Mesodermal cell (in vitro differentiated cells): ENCODE measurements around the gene PPRC1.

Source experiments
- H3K27ac ChIP-seq: 2 replicates; pipeline ENCODE4 v1.7.0; 2013; ENCODE audit warnings: mild to moderate bottlenecking, low read depth, low read length, moderate library complexity; ENCODE audit not compliant: severe bottlenecking
- H3K36me3 ChIP-seq: 2 replicates; pipeline ENCODE4 v1.7.1; 2013; ENCODE audit warnings: mild to moderate bottlenecking, low read length, moderate library complexity; ENCODE audit not compliant: control insufficient read depth, insufficient read depth
- H3K4me1 ChIP-seq: one replicate; pipeline ENCODE4 v1.7.1; 2013; ENCODE audit warnings: mild to moderate bottlenecking, low read length; ENCODE audit not compliant: insufficient read depth, control insufficient read depth, poor library complexity, severe bottlenecking
- H3K4me3 ChIP-seq: 2 replicates; pipeline ENCODE4 v1.7.0; 2013; ENCODE audit warnings: low read length, control low read depth, mild to moderate bottlenecking; ENCODE audit not compliant: insufficient read depth, poor library complexity, severe bottlenecking; ENCODE audit errors: extremely low read depth
- H3K9me3 ChIP-seq: 2 replicates; pipeline ENCODE4 v1.7.1; 2013; ENCODE audit warnings: mild to moderate bottlenecking, low read length, moderate library complexity; ENCODE audit not compliant: control insufficient read depth
- WGBS, 2 experiments: methylation state at CpG; one replicate each; pipeline ENCODE4 v1.1.5; 2013; ENCODE audit warnings: missing lambda C conversion rate in 2 of 2; ENCODE audit not compliant: insufficient coverage in 2 of 2; 5-methylcytosine and 5-hydroxymethylcytosine counted together

Gene PPRC1

GRCh38 chr10:102109166-102110116, 23.4 kb upstream of the PPRC1 start:
- Histone ChIP-seq H3K4me1 (peaks cover 9% of the 10 kb centered on the region), H3K36me3 (peaks cover 89% of the 10 kb centered on the region), H3K9me3 (no peaks in the 10 kb centered on the region), H3K27ac (no peak overlapping the region), H3K4me3 (no peak overlapping the region)
- 96 to 97% methylated on average over 24 of the region's 24 CpGs for WGBS, 2 experiments

GRCh38 chr10:102111276-102111675, 21.6 kb upstream of the PPRC1 start:
- H3K27ac ChIP-seq, result no peak overlapping the region
- no peak overlapping the region for H3K4me3 ChIP-seq
- WGBS, 2 experiments, result 97 to 100% methylated on average over 9 to 10 of the region's 12 CpGs
- no peaks in the 10 kb centered on the region for H3K9me3 ChIP-seq
- peaks cover 23% of the 10 kb centered on the region for H3K4me1 ChIP-seq
- peaks cover 71% of the 10 kb centered on the region for H3K36me3 ChIP-seq

- peaks cover 33% of the 10 kb centered on the region for H3K4me1 ChIP-seq
- H3K27ac ChIP-seq, result no peak overlapping the region
- H3K9me3 ChIP-seq, result no peaks in the 10 kb centered on the region
- 13% methylated on average over 1 of the region's 3 CpGs; no CpG with 5 or more reads in 1 of the 2 experiments for WGBS, 2 experiments
- H3K4me3 ChIP-seq, result peak overlapping the region; percentile 78
- peaks cover 61% of the 10 kb centered on the region for H3K36me3 ChIP-seq
Observed at GRCh38 chr10:102112210-102112817, 20.5 kb upstream of the PPRC1 start.

- peaks cover 50% of the 10 kb centered on the region for H3K36me3 ChIP-seq
- H3K4me1 ChIP-seq, result peaks cover 44% of the 10 kb centered on the region
- 45 to 80% methylated on average over 4 to 5 of the region's 7 CpGs for WGBS, 2 experiments
- no peaks in the 10 kb centered on the region for H3K9me3 ChIP-seq
- H3K27ac ChIP-seq, result peak overlapping the region; percentile 83
- H3K4me3 ChIP-seq, result peak overlapping the region; percentile 78
Observed at GRCh38 chr10:102113261-102113955, 19.4 kb upstream of the PPRC1 start.

- H3K9me3 ChIP-seq, result no peaks in the 10 kb centered on the region
- peak overlapping the region; percentile 78 for H3K4me3 ChIP-seq
- H3K36me3 ChIP-seq, result peaks cover 42% of the 10 kb centered on the region
- peaks cover 47% of the 10 kb centered on the region for H3K4me1 ChIP-seq
- WGBS, 2 experiments, result 0 to 1% methylated on average over 20 to 25 of the region's 45 CpGs
- peak overlapping the region; percentile 83 for H3K27ac ChIP-seq
Observed at GRCh38 chr10:102113956-102114857, 18.6 kb upstream of the PPRC1 start.

- Histone ChIP-seq H3K9me3 (no peaks in the 10 kb centered on the region), H3K4me3 (peak overlapping the region; percentile 78), H3K4me1 (peaks cover 47% of the 10 kb centered on the region), H3K27ac (peak overlapping the region; percentile 82), H3K36me3 (peaks cover 34% of the 10 kb centered on the region)
- WGBS, 2 experiments, result 0% methylated on average over 7 to 11 of the region's 23 CpGs
Observed at GRCh38 chr10:102114861-102115618, 17.8 kb upstream of the PPRC1 start.

- Histone ChIP-seq H3K4me1 (peaks cover 49% of the 10 kb centered on the region), H3K4me3 (peak overlapping the region; percentile 78)
- WGBS, 2 experiments, result 46 to 50% methylated on average over 2 of the region's 3 CpGs
Observed at GRCh38 chr10:102115775-102116174, 17.1 kb upstream of the PPRC1 start.

GRCh38 chr10:102116656-102117055, 16.2 kb upstream of the PPRC1 start:
- H3K4me1 ChIP-seq, result peaks cover 54% of the 10 kb centered on the region
- peak overlapping the region; percentile 15 for H3K4me3 ChIP-seq
- 91 to 92% methylated on average over 1 of the region's 1 CpG for WGBS, 2 experiments
- H3K36me3 ChIP-seq, result peaks cover 18% of the 10 kb centered on the region
- no peaks in the 10 kb centered on the region for H3K9me3 ChIP-seq
- peak overlapping the region; percentile 95 for H3K27ac ChIP-seq

More at GRCh38 chr10:102115775-102116174, 17.1 kb upstream of the PPRC1 start:
- Histone ChIP-seq H3K27ac (peak overlapping the region; percentile 82), H3K9me3 (no peaks in the 10 kb centered on the region), H3K36me3 (peaks cover 26% of the 10 kb centered on the region)

GRCh38 chr10:102117391-102118159, 15.3 kb upstream of the PPRC1 start:
- H3K9me3 ChIP-seq, result no peaks in the 10 kb centered on the region
- H3K4me3 ChIP-seq, result peak overlapping the region; percentile 76
- peaks cover 12% of the 10 kb centered on the region for H3K36me3 ChIP-seq
- peaks cover 57% of the 10 kb centered on the region for H3K4me1 ChIP-seq
- WGBS, 2 experiments, result 20 to 31% methylated on average over 10 to 11 of the region's 12 CpGs
- H3K27ac ChIP-seq, result peak overlapping the region; percentile 95
